AG10803 (cell line): ENCODE results near the gene SHISA5.
"Not testable (repeated sequence)": the region's sequence is repeated elsewhere in the genome, so short reads cannot be mapped to it uniquely, and the experiment has no call there.

Experiments
- DNase-seq: peaks from one replicate; pipeline ENCODE4 v3.0.0; 2010; ENCODE audit warnings: low read depth
- H3K4me3 ChIP-seq: 2 replicates; pipeline ENCODE4 v1.5.1; 2011; ENCODE audit warnings: mild to moderate bottlenecking, low read length, control low read depth
- CTCF ChIP-seq: conservative IDR thresholded peaks from 2 replicates; pipeline ENCODE4 v1.5.1; 2011; ENCODE audit warnings: mild to moderate bottlenecking, low read length, control low read depth, inconsistent platforms

Gene SHISA5

GRCh38 chr3:48532977-48533337, 29.0 kb upstream of the SHISA5 start:
- no peak overlapping the region for H3K4me3 ChIP-seq
- DNase-seq = no peak
- no peak for TF ChIP-seq CTCF

- no peak for DNase-seq
- H3K4me3 ChIP-seq = no peak overlapping the region
- TF ChIP-seq CTCF = no peak
Measured at GRCh38 chr3:48532271-48532976, 28.4 kb upstream of the SHISA5 start.

- DNase-seq = not testable (repeated sequence)
Measured at GRCh38 chr3:48530701-48531100, 26.7 kb upstream of the SHISA5 start.

GRCh38 chr3:48528754-48529153, 24.8 kb upstream of the SHISA5 start:
- DNase-seq = peak; percentile 23
- TF ChIP-seq CTCF = no peak
- H3K4me3 ChIP-seq = no peak overlapping the region

More at GRCh38 chr3:48530701-48531100, 26.7 kb upstream of the SHISA5 start:
- not testable (repeated sequence) for H3K4me3 ChIP-seq

- DNase-seq = no peak
- no peak overlapping the region for H3K4me3 ChIP-seq
- TF ChIP-seq CTCF = no peak
Measured at GRCh38 chr3:48528048-48528447, 24.1 kb upstream of the SHISA5 start.

GRCh38 chr3:48524970-48525369, 21.0 kb upstream of the SHISA5 start:
- no peak for TF ChIP-seq CTCF
- no peak for DNase-seq
- no peak overlapping the region for H3K4me3 ChIP-seq

- H3K4me3 ChIP-seq = no peak overlapping the region
- no peak for TF ChIP-seq CTCF
- no peak for DNase-seq
Measured at GRCh38 chr3:48521635-48522034, 17.7 kb upstream of the SHISA5 start.

GRCh38 chr3:48519277-48519643, 15.3 kb upstream of the SHISA5 start:
- H3K4me3 ChIP-seq = no peak overlapping the region
- no peak for DNase-seq
- TF ChIP-seq CTCF = no peak
